ENCODE measurements around the gene MUC5B.

MUC5B gene

GRCh38 chr11:1228101-1228821 lies 5.4 kb downstream of the MUC5B start:
- H3K9me3 Mint-ChIP-seq: no peaks in the 10 kb centered on the region
- peaks cover 3% of the 10 kb centered on the region for H3K27me3 Mint-ChIP-seq
- DNase-seq: no peak
- no peak overlapping the region for H3K4me3 Mint-ChIP-seq
- no peaks in the 10 kb centered on the region for H3K4me1 Mint-ChIP-seq (ENCODE audit: low read depth)
- H3K27ac Mint-ChIP-seq: no peak overlapping the region
- no peaks in the 10 kb centered on the region for H3K36me3 Mint-ChIP-seq (ENCODE audit: low read depth)

GRCh38 chr11:1228921-1229451 lies 6.1 kb downstream of the MUC5B start:
- Mint-ChIP-seq H3K4me3 (no peak overlapping the region), H3K9me3 (no peaks in the 10 kb centered on the region), H3K36me3 (ENCODE audit: low read depth) (no peaks in the 10 kb centered on the region), H3K27ac (no peak overlapping the region), H3K27me3 (peaks cover 2% of the 10 kb centered on the region), H3K4me1 (ENCODE audit: low read depth) (no peaks in the 10 kb centered on the region)
- no peak for DNase-seq

GRCh38 chr11:1229471-1230120 lies 6.7 kb downstream of the MUC5B start:
- Mint-ChIP-seq H3K27ac (no peak overlapping the region), H3K4me1 (ENCODE audit: low read depth) (no peaks in the 10 kb centered on the region), H3K9me3 (no peaks in the 10 kb centered on the region), H3K36me3 (ENCODE audit: low read depth) (no peaks in the 10 kb centered on the region), H3K4me3 (no peak overlapping the region), H3K27me3 (no peaks in the 10 kb centered on the region)
- no peak for DNase-seq

GRCh38 chr11:1230121-1230455 lies 7.2 kb downstream of the MUC5B start:
- H3K4me3 Mint-ChIP-seq: no peak overlapping the region
- H3K4me1 Mint-ChIP-seq (ENCODE audit: low read depth): no peaks in the 10 kb centered on the region
- H3K9me3 Mint-ChIP-seq: no peaks in the 10 kb centered on the region
- no peaks in the 10 kb centered on the region for H3K36me3 Mint-ChIP-seq (ENCODE audit: low read depth)
- DNase-seq: no peak
- no peak overlapping the region for H3K27ac Mint-ChIP-seq
- H3K27me3 Mint-ChIP-seq: no peaks in the 10 kb centered on the region

- no peaks in the 10 kb centered on the region for H3K4me1 Mint-ChIP-seq (ENCODE audit: low read depth)
- no peaks in the 10 kb centered on the region for H3K36me3 Mint-ChIP-seq (ENCODE audit: low read depth)
- no peak overlapping the region for H3K4me3 Mint-ChIP-seq
- no peaks in the 10 kb centered on the region for H3K27me3 Mint-ChIP-seq
- no peaks in the 10 kb centered on the region for H3K9me3 Mint-ChIP-seq
- H3K27ac Mint-ChIP-seq: no peak overlapping the region
- DNase-seq: no peak
Observed at GRCh38 chr11:1230456-1231395, 7.9 kb downstream of the MUC5B start.

- no peaks in the 10 kb centered on the region for H3K27me3 Mint-ChIP-seq
- H3K4me1 Mint-ChIP-seq (ENCODE audit: low read depth): no peaks in the 10 kb centered on the region
- H3K36me3 Mint-ChIP-seq (ENCODE audit: low read depth): no peaks in the 10 kb centered on the region
- no peak overlapping the region for H3K27ac Mint-ChIP-seq
- no peaks in the 10 kb centered on the region for H3K9me3 Mint-ChIP-seq
- no peak for DNase-seq
- no peak overlapping the region for H3K4me3 Mint-ChIP-seq
Observed at GRCh38 chr11:1231396-1232020, 8.6 kb downstream of the MUC5B start.

- no peaks in the 10 kb centered on the region for H3K27me3 Mint-ChIP-seq
- no peak overlapping the region for H3K4me3 Mint-ChIP-seq
- no peaks in the 10 kb centered on the region for H3K9me3 Mint-ChIP-seq
- H3K27ac Mint-ChIP-seq: no peak overlapping the region
- no peak for DNase-seq
- no peaks in the 10 kb centered on the region for H3K36me3 Mint-ChIP-seq (ENCODE audit: low read depth)
- H3K4me1 Mint-ChIP-seq (ENCODE audit: low read depth): no peaks in the 10 kb centered on the region
Observed at GRCh38 chr11:1232021-1232882, 9.4 kb downstream of the MUC5B start.

GRCh38 chr11:1232883-1233321 lies 10.0 kb downstream of the MUC5B start:
- Mint-ChIP-seq H3K4me1 (ENCODE audit: low read depth) (no peaks in the 10 kb centered on the region), H3K27ac (no peak overlapping the region), H3K36me3 (ENCODE audit: low read depth) (no peaks in the 10 kb centered on the region), H3K9me3 (no peaks in the 10 kb centered on the region), H3K27me3 (no peaks in the 10 kb centered on the region), H3K4me3 (no peak overlapping the region)
- no peak for DNase-seq

GRCh38 chr11:1233351-1234053 lies 10.6 kb downstream of the MUC5B start:
- Mint-ChIP-seq H3K36me3 (ENCODE audit: low read depth) (no peaks in the 10 kb centered on the region), H3K27me3 (no peaks in the 10 kb centered on the region), H3K27ac (no peak overlapping the region), H3K4me1 (ENCODE audit: low read depth) (no peaks in the 10 kb centered on the region), H3K4me3 (no peak overlapping the region), H3K9me3 (no peaks in the 10 kb centered on the region)
- DNase-seq: no peak

GRCh38 chr11:1234054-1234720 lies 11.3 kb downstream of the MUC5B start:
- H3K4me1 Mint-ChIP-seq (ENCODE audit: low read depth): no peaks in the 10 kb centered on the region

GRCh38 chr11:1234771-1235305 lies 12.0 kb downstream of the MUC5B start:
- Mint-ChIP-seq H3K4me3 (no peak overlapping the region), H3K27me3 (no peaks in the 10 kb centered on the region), H3K27ac (no peak overlapping the region), H3K36me3 (ENCODE audit: low read depth) (no peaks in the 10 kb centered on the region), H3K4me1 (ENCODE audit: low read depth) (no peaks in the 10 kb centered on the region), H3K9me3 (no peaks in the 10 kb centered on the region)
- no peak for DNase-seq

More at GRCh38 chr11:1234054-1234720, 11.3 kb downstream of the MUC5B start:
- H3K4me3 Mint-ChIP-seq: no peak overlapping the region
- no peaks in the 10 kb centered on the region for H3K9me3 Mint-ChIP-seq
- no peak for DNase-seq
- no peaks in the 10 kb centered on the region for H3K36me3 Mint-ChIP-seq (ENCODE audit: low read depth)
- H3K27me3 Mint-ChIP-seq: no peaks in the 10 kb centered on the region
- H3K27ac Mint-ChIP-seq: no peak overlapping the region

GRCh38 chr11:1235306-1235900 lies 12.5 kb downstream of the MUC5B start:
- H3K27ac Mint-ChIP-seq: no peak overlapping the region
- H3K36me3 Mint-ChIP-seq (ENCODE audit: low read depth): no peaks in the 10 kb centered on the region
- H3K9me3 Mint-ChIP-seq: no peaks in the 10 kb centered on the region
- no peak for DNase-seq
- H3K4me3 Mint-ChIP-seq: no peak overlapping the region
- no peaks in the 10 kb centered on the region for H3K4me1 Mint-ChIP-seq (ENCODE audit: low read depth)
- no peaks in the 10 kb centered on the region for H3K27me3 Mint-ChIP-seq

Data from activated T-cell treated with anti-CD3 and anti-CD28 coated beads, Interleukin-2, amount 50 U/mL, for 24 hours (primary cell).